MM.1S (cell line): ENCODE results near the gene ZNF410.

Experiments
- DNase-seq: peaks from one replicate; pipeline ENCODE4 v3.0.0-alpha.2; 2015
- H2AFZ ChIP-seq: fragments of 300-600 bp; sonication (generic); 2 replicates; pipeline ENCODE4 v1.6.0; 2016; ENCODE audit warnings: antibody characterized with exemption, low read length
- H3F3A ChIP-seq: fragments of 300-600 bp; sonication (generic); 2 replicates; pipeline ENCODE4 v1.6.1; 2016; ENCODE audit warnings: mild to moderate bottlenecking, antibody characterized with exemption, low read length, moderate library complexity, mixed read lengths; ENCODE audit not compliant: insufficient read depth
- H3K27ac ChIP-seq: fragments of 300-600 bp; sonication (generic); 2 replicates; pipeline ENCODE4 v1.5.1; 2016; ENCODE audit warnings: mild to moderate bottlenecking, low read length
- H3K27me3 ChIP-seq: fragments of 300-600 bp; sonication (generic); replicated peaks from 2 replicates; pipeline ENCODE4 v1.6.0; 2016; ENCODE audit warnings: low read length; ENCODE audit not compliant: insufficient read depth
- H3K36me3 ChIP-seq: fragments of 300-600 bp; sonication (generic); replicated peaks from 2 replicates; pipeline ENCODE4 v1.6.1; 2016; ENCODE audit warnings: mild to moderate bottlenecking, low read length, mixed read lengths; ENCODE audit not compliant: insufficient read depth
- H3K4me1 ChIP-seq: fragments of 300-600 bp; sonication (generic); 2 replicates; pipeline ENCODE4 v1.6.1; 2016; ENCODE audit warnings: low read length, mixed read lengths
- H3K4me2 ChIP-seq: fragments of 300-600 bp; sonication (generic); 2 replicates; pipeline ENCODE4 v1.6.0; 2016; ENCODE audit warnings: low read depth, low read length
- H3K4me3 ChIP-seq: fragments of 300-600 bp; sonication (generic); 2 replicates; pipeline ENCODE4 v1.5.1; 2016; ENCODE audit warnings: low read length, mixed read lengths
- H3K79me2 ChIP-seq: fragments of 300-600 bp; sonication (generic); 2 replicates; pipeline ENCODE4 v1.6.1; 2016; ENCODE audit warnings: mixed run types, low read length, mixed read lengths
- H3K9ac ChIP-seq: fragments of 300-600 bp; sonication (generic); 2 replicates; pipeline ENCODE4 v1.6.1; 2016; ENCODE audit warnings: low read length, mixed read lengths
- H3K9me2 ChIP-seq: fragments of 300-600 bp; sonication (generic); replicated peaks from 2 replicates; pipeline ENCODE4 v1.6.1; 2016; ENCODE audit warnings: mild to moderate bottlenecking, low read length, mixed read lengths; ENCODE audit not compliant: insufficient read depth
- H3K9me3 ChIP-seq: fragments of 300-600 bp; sonication (generic); replicated peaks from 2 replicates; pipeline ENCODE4 v1.6.1; 2016; ENCODE audit warnings: mild to moderate bottlenecking, low read length, mixed read lengths; ENCODE audit not compliant: insufficient read depth
- H4K20me1 ChIP-seq: fragments of 300-600 bp; sonication (generic); 2 replicates; pipeline ENCODE4 v1.6.1; 2016; ENCODE audit warnings: mild to moderate bottlenecking, low read length, moderate library complexity, mixed read lengths; ENCODE audit not compliant: insufficient read depth
- CTCF ChIP-seq: fragments of 300-600 bp; sonication (generic); IDR thresholded peaks from 2 replicates; pipeline ENCODE4 v1.5.1; 2016; ENCODE audit warnings: antibody characterized with exemption, low read length, mixed read lengths
- EZH2 ChIP-seq: fragments of 300-600 bp; sonication (generic); optimal IDR thresholded peaks from 2 replicates; pipeline ENCODE3; 2017; ENCODE audit warnings: low read depth, mild to moderate bottlenecking, antibody characterized with exemption, low read length, mixed read lengths
- EZH2phosphoT487 ChIP-seq: fragments of 300-600 bp; sonication (generic); IDR thresholded peaks from 2 replicates; pipeline ENCODE4 v1.6.1; 2018; ENCODE audit warnings: antibody characterized with exemption, low read length

The ZNF410 gene

GRCh38 chr14:73870525-73871235 lies 16.0 kb upstream of the ZNF410 start:
- no peak for DNase-seq
- TF ChIP-seq CTCF: no peak
- TF ChIP-seq EZH2phosphoT487: no peak
- no peak for TF ChIP-seq EZH2
- H3F3A ChIP-seq: no peaks in the 10 kb centered on the region
- no peaks in the 10 kb centered on the region for H3K4me1 ChIP-seq
- no peaks in the 10 kb centered on the region for H3K79me2 ChIP-seq
- H2AFZ ChIP-seq: no peak overlapping the region
- H3K27me3 ChIP-seq: no peaks in the 10 kb centered on the region
- H3K9ac ChIP-seq: no peak overlapping the region
- no peaks in the 10 kb centered on the region for H3K36me3 ChIP-seq
- H3K4me2 ChIP-seq: no peak overlapping the region
- H3K9me3 ChIP-seq: no peaks in the 10 kb centered on the region
- H3K4me3 ChIP-seq: no peak overlapping the region
- no peaks in the 10 kb centered on the region for H4K20me1 ChIP-seq
- no peak overlapping the region for H3K27ac ChIP-seq
- H3K9me2 ChIP-seq: no peaks in the 10 kb centered on the region

DNA sequence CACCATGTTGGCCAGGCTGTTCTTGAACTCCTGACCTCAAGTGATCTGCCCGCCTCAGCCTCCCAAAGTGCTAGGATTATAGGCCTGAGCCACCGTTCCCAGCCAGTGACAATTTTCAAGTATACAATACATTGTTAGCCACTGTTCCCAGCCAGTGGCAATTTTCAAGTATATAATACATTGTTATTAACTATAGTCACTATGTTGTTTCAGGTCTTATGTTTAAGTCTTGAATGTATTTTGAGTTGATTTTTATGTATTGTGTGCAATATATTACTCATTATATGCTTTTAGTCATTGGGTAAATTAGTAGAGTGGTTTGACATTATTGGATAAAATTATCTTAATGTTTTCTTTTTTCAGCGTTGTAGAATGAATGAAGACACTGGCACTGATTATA lies 13.0 kb upstream of the ZNF410 start:
- Histone ChIP-seq H3K9ac (no peak overlapping the region), H3K4me2 (no peak overlapping the region), H3K4me1 (no peaks in the 10 kb centered on the region), H3K36me3 (no peaks in the 10 kb centered on the region), H3K27me3 (no peaks in the 10 kb centered on the region), H4K20me1 (no peaks in the 10 kb centered on the region), H3K9me2 (no peaks in the 10 kb centered on the region), H3F3A (no peaks in the 10 kb centered on the region), H3K27ac (no peak overlapping the region), H3K9me3 (no peaks in the 10 kb centered on the region), H2AFZ (no peak overlapping the region), H3K4me3 (no peak overlapping the region), H3K79me2 (no peaks in the 10 kb centered on the region)
- DNase-seq: no peak
- no peak for TF ChIP-seq CTCF
- no peak for TF ChIP-seq EZH2phosphoT487
- no peak for TF ChIP-seq EZH2

DNA sequence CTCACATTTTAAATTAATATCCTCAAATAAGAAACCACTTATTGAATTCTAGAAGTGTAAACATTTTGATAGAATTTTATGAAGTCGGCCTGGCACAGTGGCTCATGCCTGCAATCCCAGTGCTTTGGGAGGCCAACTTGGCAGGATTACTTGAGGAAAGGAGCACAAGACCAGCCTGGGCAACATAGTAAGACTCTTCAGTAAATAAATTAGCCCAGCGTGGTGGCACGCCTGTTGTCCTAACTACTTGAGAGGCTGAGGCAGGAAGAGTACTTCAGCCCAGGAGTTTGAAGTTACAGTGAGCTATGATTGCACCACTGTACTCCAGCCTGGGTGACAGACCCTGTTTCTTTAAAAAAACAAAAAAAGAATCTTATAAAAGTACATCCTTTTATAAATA lies 8.9 kb upstream of the ZNF410 start:
- Histone ChIP-seq H3K4me3 (no peak overlapping the region), H3F3A (no peaks in the 10 kb centered on the region), H3K27ac (no peak overlapping the region), H3K9ac (no peak overlapping the region), H3K79me2 (no peaks in the 10 kb centered on the region), H3K27me3 (no peaks in the 10 kb centered on the region), H4K20me1 (no peaks in the 10 kb centered on the region), H3K36me3 (no peaks in the 10 kb centered on the region), H2AFZ (no peak overlapping the region), H3K9me3 (no peaks in the 10 kb centered on the region), H3K4me2 (no peak overlapping the region), H3K4me1 (no peaks in the 10 kb centered on the region), H3K9me2 (no peaks in the 10 kb centered on the region)
- no peak for DNase-seq
- no peak for TF ChIP-seq CTCF
- TF ChIP-seq EZH2: no peak
- no peak for TF ChIP-seq EZH2phosphoT487
